K562 (cell line): ENCODE data around the gene RREB1. TPM values are rescaled to one million over a fixed set of nuclear protein-coding genes. Genes with fewer than 3 reads are reported as not detected.

ENCODE experiments used
- ARID3A ChIP-seq: IDR thresholded peaks from 2 replicates; pipeline ENCODE4 v1.6.1; 2012; ENCODE audit warnings: low read depth, low read length, improper control_type of control experiment, borderline replicate concordance
- ARNT ChIP-seq, 2 experiments: fragments of 450-650 bp; IDR thresholded peaks; 2 replicates each; pipeline ENCODE4 v1.6.1; 2016; ENCODE audit warnings: mild to moderate bottlenecking in 1 of 2
- CBFA2T3 ChIP-seq: fragments of 450-650 bp; IDR thresholded peaks from 2 replicates; pipeline ENCODE4 v1.6.1; 2017
- CREB3 ChIP-seq: fragments of 450-650 bp; conservative IDR thresholded peaks from 2 replicates; pipeline ENCODE4 v1.6.1; 2016; ENCODE audit warnings: missing genetic modification characterization, low read depth, mild to moderate bottlenecking, missing compliant biosample characterization, moderate library complexity
- CTBP1 ChIP-seq: fragments of 450-650 bp; IDR thresholded peaks from 2 replicates; pipeline ENCODE4 v1.6.1; 2016; ENCODE audit warnings: borderline replicate concordance
- DPF2 ChIP-seq: fragments of 450-650 bp; IDR thresholded peaks from 2 replicates; pipeline ENCODE4 v1.6.1; 2016
- FOXK2 ChIP-seq, 2 experiments: fragments of 450-650 bp; IDR thresholded peaks in 1 of 2; conservative IDR thresholded peaks in 1 of 2; 2 replicates each; pipeline ENCODE4 v1.6.1; 2016; ENCODE audit warnings: low read depth in 2 of 2, mild to moderate bottlenecking in 1 of 2
- IRF9 ChIP-seq: fragments of 450-650 bp; IDR thresholded peaks from 2 replicates; pipeline ENCODE4 v1.6.1; 2016; ENCODE audit warnings: missing biosample characterization, missing genetic modification characterization
- JUND ChIP-seq, 2 experiments: IDR thresholded peaks; 2 replicates in 1 of 2; 3 replicates in 1 of 2; pipeline ENCODE4 v1.6.1; 2011; ENCODE audit warnings: borderline replicate concordance in 2 of 2, low read depth in 2 of 2, low read length in 2 of 2, improper control_type of control experiment in 1 of 2, missing biosample characterization in 1 of 2, missing genetic modification characterization in 1 of 2, missing genetic modification reagents in 1 of 2
- LEF1 ChIP-seq: fragments of 450-650 bp; IDR thresholded peaks from 2 replicates; pipeline ENCODE4 v1.6.1; 2016; ENCODE audit warnings: mild to moderate bottlenecking
- MAFG ChIP-seq: fragments of 450-650 bp; conservative IDR thresholded peaks from 2 replicates; pipeline ENCODE4 v1.6.1; 2016; ENCODE audit warnings: missing genetic modification characterization, missing compliant biosample characterization
- MNT ChIP-seq, 2 experiments: fragments of 450-650 bp; conservative IDR thresholded peaks; 2 replicates each; pipeline ENCODE4 v1.6.1; 2017; ENCODE audit warnings: mild to moderate bottlenecking in 2 of 2, moderate library complexity in 2 of 2
- NCOR1 ChIP-seq: fragments of 450-650 bp; IDR thresholded peaks from 2 replicates; pipeline ENCODE4 v1.6.1; 2016; ENCODE audit warnings: mild to moderate bottlenecking, moderate library complexity
- NFRKB ChIP-seq: fragments of 450-650 bp; IDR thresholded peaks from 2 replicates; pipeline ENCODE4 v1.6.1; 2016; ENCODE audit warnings: low read depth
- NR4A1 ChIP-seq, 2 experiments: fragments of 250-450 bp in 1 of 2; fragments of 450-650 bp in 1 of 2; sonication (Bioruptor Pico) in 1 of 2; IDR thresholded peaks; 2 replicates each; pipeline versions ENCODE4 v1.4.0 to v1.6.1; 2016 to 2020; ENCODE audit warnings: mild to moderate bottlenecking in 2 of 2, missing compliant biosample characterization in 1 of 2, missing genetic modification characterization in 1 of 2, moderate library complexity in 1 of 2
- TEAD4 ChIP-seq, 2 experiments: sonication (generic) in 1 of 2; formaldehyde crosslinking in 1 of 2; IDR thresholded peaks; 2 replicates each; pipeline versions ENCODE4 v1.6.1 to v1.8.0; 2012 to 2022; ENCODE audit warnings: borderline replicate concordance in 1 of 2, inconsistent platforms in 1 of 2, low read length in 1 of 2, mild to moderate bottlenecking in 1 of 2, missing genetic modification reagents in 1 of 2
- ZBTB1 ChIP-seq: sonication (generic); formaldehyde crosslinking; IDR thresholded peaks from 2 replicates; pipeline ENCODE4 v1.8.1; 2023; ENCODE audit warnings: missing genetic modification reagents, low read depth, mild to moderate bottlenecking, borderline replicate concordance
- polyA plus RNA-seq, 8 experiments: library from polyadenylated mRNA; depleted of rRNA in 4 of 8; stranded (reverse) in 5 of 8; unstranded in 3 of 8; fragments of >200 nt; fragmentation: Nextera tagmentation in 2 of 8; fragmentation: Illumina TruSeq in 1 of 8; extraction: Ambion mirVana in 2 of 8; extraction: Trizol in 1 of 8; gene quantifications; 2 replicates each; pipeline versions ENCODE4 v1.2.1 to v1.2.3, GENCODE V29; 2011 to 2014; ENCODE audit warnings: inconsistent platforms in 1 of 8, missing spikeins in 1 of 8
- total RNA-seq, 7 experiments: library from RNA; depleted of rRNA in 6 of 7; stranded (reverse); fragments of >200 nt in 6 of 7; fragmentation: Illumina TruSeq in 2 of 7; extraction: Trizol in 2 of 7; gene quantifications; 2 replicates each; pipeline versions ENCODE4 v1.2.1 to v1.2.3, GENCODE V29; 2011 to 2021; ENCODE audit warnings: low replicate concordance in 1 of 7

The RREB1 gene
- total and polyA plus RNA-seq, 9 of the 15 experiments (the other 6 are each of a cell fraction or from before 2014, with no cell fraction given): 3.3 to 64.2 (median 19.3) TPM

GRCh38 chr6:7147051-7147671 is 39.4 kb downstream of the RREB1 start (continued):
- TF ChIP-seq ARID3A (peak; percentile 47; the same call in 1 of the 2 replicates), TEAD4 (IDR thresholded peaks at IDR 0.05; ENCODE audit: low read length) (peak; percentile 43; the same call in 1 of the 2 replicates), TEAD4 (CRISPR knock-in tag; IDR thresholded peaks at IDR 0.05; ENCODE audit: borderline replicate concordance) (no peak), DPF2 (peak; percentile 77; the same call in 1 of the 2 replicates), MAFG (no peak), JUND (IDR thresholded peaks at IDR 0.05; ENCODE audit: borderline replicate concordance, low read depth, low read length) (no peak), JUND (tag; IDR thresholded peaks at IDR 0.05; ENCODE audit: borderline replicate concordance, low read depth, low read length) (peak; percentile 13; the same call in 1 of the 3 replicates), NCOR1 (peak; percentile 53), LEF1 (peak; percentile 38; the same call in 1 of the 2 replicates), ARNT (IDR thresholded peaks at IDR 0.05) (0 out of 4 replicates have a peak, but pooled peaks of 1 of the 2 experiments have one; percentile 42), NR4A1 (CRISPR knock-in tag; IDR thresholded peaks at IDR 0.05) (no peak), NR4A1 (tag; IDR thresholded peaks at IDR 0.05) (peak; percentile 70; the same call in 1 of the 2 replicates), CTBP1 (peak; percentile 53; the same call in 1 of the 2 replicates), MNT (conservative IDR thresholded peaks at IDR 0.05) (peak; percentile 32 to 34; a peak in 1 of 4 replicates), CBFA2T3 (peak; percentile 61), IRF9 (0 out of 2 replicates have a peak, but pooled peaks have one; percentile 32), ZBTB1 (CRISPR knock-in tag) (no peak), FOXK2 (conservative IDR thresholded peaks at IDR 0.05 in 1 of 2, IDR thresholded peaks at IDR 0.05 in 1 of 2; ENCODE audit: low read depth in 2 of 2) (peak; percentile 36 to 43; a peak in 1 of 4 replicates), NFRKB (peak; percentile 48; the same call in 1 of the 2 replicates), CREB3 (tag) (peak; percentile 51)
